ENCODE results near the gene CBR4.
"Not testable (repeated sequence)": the region's sequence is repeated elsewhere in the genome, so short reads cannot be mapped to it uniquely, and the experiment has no call there.

Gene CBR4

DNA sequence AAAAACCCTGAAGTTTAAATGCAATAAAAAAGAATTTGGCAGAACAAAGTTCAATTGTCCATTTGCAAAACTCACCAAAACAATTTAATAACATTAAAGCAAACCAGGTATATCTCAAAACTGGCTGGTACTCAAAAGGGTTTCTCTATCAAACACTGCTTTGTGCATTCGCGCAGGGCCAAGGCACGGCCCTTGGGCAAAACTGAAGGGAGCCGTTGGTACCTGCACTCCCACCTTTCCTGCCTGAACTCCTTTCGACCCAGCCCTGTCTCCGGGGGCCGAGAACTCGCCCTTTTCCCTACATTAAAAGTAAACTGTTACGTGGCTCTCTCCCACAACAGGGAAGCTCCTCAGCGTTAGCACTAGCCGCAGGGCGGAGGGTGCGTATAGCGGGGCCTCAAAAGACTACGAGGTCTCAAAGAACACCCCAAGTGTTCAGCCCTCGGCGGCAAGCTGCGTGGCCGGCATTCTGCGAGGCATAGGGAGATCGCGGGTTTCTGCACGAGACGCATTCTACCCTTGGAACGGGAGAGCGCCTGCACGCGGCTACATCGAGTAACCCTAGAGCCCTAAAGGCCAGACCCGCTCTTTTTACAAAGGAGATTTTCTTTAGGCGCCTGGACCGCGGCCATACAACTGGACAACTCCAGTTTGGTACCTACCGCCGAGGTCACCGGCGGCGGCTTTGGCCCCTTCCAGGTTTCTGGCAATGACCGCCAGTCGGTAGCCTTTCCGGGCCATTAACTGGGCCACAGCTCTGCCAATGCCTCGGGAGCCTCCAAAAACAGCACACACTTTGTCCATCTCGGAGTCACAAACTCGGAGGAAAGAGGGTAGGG, 550 bp downstream of the CBR4 start:
- peaks cover 24% of the 10 kb centered on the region for H3K36me3 ChIP-seq (ENCODE audit: insufficient read depth, low read depth, low read length)
- peaks cover 14% of the 10 kb centered on the region; the same call in 1 of the 2 replicates for H3K4me1 ChIP-seq (ENCODE audit: insufficient read depth, low read length)
- H3K27ac ChIP-seq (ENCODE audit: low read length), result peak overlapping the region; percentile 15
- H3K27me3 ChIP-seq (ENCODE audit: insufficient read depth, low read length), result no peaks in the 10 kb centered on the region
- H3K9me3 ChIP-seq (ENCODE audit: insufficient read depth, low read depth, low read length), result no peaks in the 10 kb centered on the region
- H3K4me3 ChIP-seq (ENCODE audit: low read length), result peak overlapping the region; percentile 76
- H3K9ac ChIP-seq (ENCODE audit: low read depth, low read length), result peak overlapping the region; percentile 96

- no peak overlapping the region for H3K9ac ChIP-seq (ENCODE audit: low read depth, low read length)
- no peak overlapping the region for H3K27ac ChIP-seq (ENCODE audit: low read length)
- H3K36me3 ChIP-seq (ENCODE audit: insufficient read depth, low read depth, low read length), result peaks cover 60% of the 10 kb centered on the region
- H3K27me3 ChIP-seq (ENCODE audit: insufficient read depth, low read length), result no peaks in the 10 kb centered on the region
- H3K9me3 ChIP-seq (ENCODE audit: insufficient read depth, low read depth, low read length), result no peaks in the 10 kb centered on the region
- no peak overlapping the region for H3K4me3 ChIP-seq (ENCODE audit: low read length)
- H3K4me1 ChIP-seq (ENCODE audit: insufficient read depth, low read length), result peaks cover 10% of the 10 kb centered on the region; the same call in 1 of the 2 replicates
Measured at GRCh38 chr4:169005453-169006099, 4.5 kb downstream of the CBR4 start.

- Histone ChIP-seq H3K4me3 (ENCODE audit: low read length) (no peak overlapping the region), H3K4me1 (ENCODE audit: insufficient read depth, low read length) (no peaks in the 10 kb centered on the region), H3K9ac (ENCODE audit: low read depth, low read length) (no peak overlapping the region), H3K9me3 (ENCODE audit: insufficient read depth, low read depth, low read length) (no peaks in the 10 kb centered on the region), H3K27ac (ENCODE audit: low read length) (no peak overlapping the region), H3K36me3 (ENCODE audit: insufficient read depth, low read depth, low read length) (peaks cover 91% of the 10 kb centered on the region), H3K27me3 (ENCODE audit: insufficient read depth, low read length) (no peaks in the 10 kb centered on the region)
Measured at GRCh38 chr4:169000315-169000714, 9.7 kb downstream of the CBR4 start.

DNA sequence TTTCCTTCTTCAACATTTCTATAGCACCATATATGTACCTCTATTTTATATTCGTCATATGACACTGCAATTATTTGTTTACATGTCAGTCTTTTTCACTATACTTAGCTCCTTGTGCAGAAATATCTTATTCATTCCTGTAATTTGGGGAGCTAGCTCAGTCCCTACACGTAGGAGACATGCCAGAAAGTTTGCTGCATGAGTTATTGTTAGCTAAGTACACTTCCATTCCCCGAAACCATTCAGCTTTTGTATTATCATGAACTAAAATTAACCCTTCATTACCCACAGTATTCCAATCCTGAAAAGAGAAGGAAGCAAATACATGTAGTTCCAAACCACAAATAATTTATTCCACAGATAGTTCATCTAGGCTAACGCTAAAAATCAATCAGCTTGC, 10.2 kb downstream of the CBR4 start:
- H3K9ac ChIP-seq (ENCODE audit: low read depth, low read length), result no peak overlapping the region
- no peaks in the 10 kb centered on the region for H3K27me3 ChIP-seq (ENCODE audit: insufficient read depth, low read length)
- H3K36me3 ChIP-seq (ENCODE audit: insufficient read depth, low read depth, low read length), result peaks cover 90% of the 10 kb centered on the region
- H3K4me1 ChIP-seq (ENCODE audit: insufficient read depth, low read length), result no peaks in the 10 kb centered on the region
- H3K4me3 ChIP-seq (ENCODE audit: low read length), result no peak overlapping the region
- no peak overlapping the region for H3K27ac ChIP-seq (ENCODE audit: low read length)
- no peaks in the 10 kb centered on the region for H3K9me3 ChIP-seq (ENCODE audit: insufficient read depth, low read depth, low read length)

- Histone ChIP-seq H3K9ac (ENCODE audit: low read depth, low read length) (no peak overlapping the region), H3K4me3 (ENCODE audit: low read length) (no peak overlapping the region), H3K27me3 (ENCODE audit: insufficient read depth, low read length) (no peaks in the 10 kb centered on the region), H3K27ac (ENCODE audit: low read length) (no peak overlapping the region), H3K9me3 (ENCODE audit: insufficient read depth, low read depth, low read length) (no peaks in the 10 kb centered on the region), H3K4me1 (ENCODE audit: insufficient read depth, low read length) (no peaks in the 10 kb centered on the region; the same call in 1 of the 2 replicates), H3K36me3 (ENCODE audit: insufficient read depth, low read depth, low read length) (peaks cover 84% of the 10 kb centered on the region)
Measured at GRCh38 chr4:168998596-168998995, 11.5 kb downstream of the CBR4 start.

DNA sequence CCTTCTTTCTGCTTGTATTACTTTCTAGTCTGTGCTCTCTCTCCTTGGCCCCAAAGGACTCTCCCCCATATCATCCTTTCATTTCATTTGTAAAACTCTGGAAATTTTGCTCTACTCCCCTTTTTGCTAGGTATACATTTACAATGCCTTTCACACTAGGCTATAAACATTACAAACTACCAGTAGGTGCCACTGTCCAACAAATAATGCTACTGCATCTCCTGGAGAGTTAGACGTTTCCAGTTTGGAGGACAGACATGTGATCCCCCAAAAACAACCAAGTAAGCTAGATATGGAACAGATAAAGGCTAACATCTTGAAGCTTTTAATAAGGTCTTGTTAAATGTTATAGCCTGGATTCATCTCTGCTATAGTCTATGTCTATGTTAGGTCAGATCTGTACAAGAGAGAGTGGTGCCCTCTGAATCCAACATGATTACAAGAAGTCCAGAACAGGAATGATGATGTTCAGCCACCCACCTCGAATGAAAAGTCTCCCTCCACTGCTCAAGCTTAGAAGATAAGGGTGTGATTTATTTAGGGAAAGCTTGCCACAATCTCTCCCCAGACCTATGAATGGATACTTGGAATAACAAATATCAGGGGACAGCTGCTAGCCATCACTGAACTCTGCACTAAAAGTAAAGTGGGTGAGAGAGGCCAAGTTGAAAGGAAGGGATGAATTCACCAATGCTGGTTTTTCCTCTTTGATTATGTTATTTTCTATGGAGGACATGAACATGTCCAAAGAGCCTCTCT, 14.3 kb downstream of the CBR4 start:
- no peak overlapping the region for H3K4me3 ChIP-seq (ENCODE audit: low read length)
- no peaks in the 10 kb centered on the region for H3K9me3 ChIP-seq (ENCODE audit: insufficient read depth, low read depth, low read length)
- H3K9ac ChIP-seq (ENCODE audit: low read depth, low read length), result no peak overlapping the region
- H3K27ac ChIP-seq (ENCODE audit: low read length), result no peak overlapping the region
- H3K4me1 ChIP-seq (ENCODE audit: insufficient read depth, low read length), result no peaks in the 10 kb centered on the region; the same call in 1 of the 2 replicates
- no peaks in the 10 kb centered on the region for H3K27me3 ChIP-seq (ENCODE audit: insufficient read depth, low read length)
- H3K36me3 ChIP-seq (ENCODE audit: insufficient read depth, low read depth, low read length), result peaks cover 66% of the 10 kb centered on the region

DNA sequence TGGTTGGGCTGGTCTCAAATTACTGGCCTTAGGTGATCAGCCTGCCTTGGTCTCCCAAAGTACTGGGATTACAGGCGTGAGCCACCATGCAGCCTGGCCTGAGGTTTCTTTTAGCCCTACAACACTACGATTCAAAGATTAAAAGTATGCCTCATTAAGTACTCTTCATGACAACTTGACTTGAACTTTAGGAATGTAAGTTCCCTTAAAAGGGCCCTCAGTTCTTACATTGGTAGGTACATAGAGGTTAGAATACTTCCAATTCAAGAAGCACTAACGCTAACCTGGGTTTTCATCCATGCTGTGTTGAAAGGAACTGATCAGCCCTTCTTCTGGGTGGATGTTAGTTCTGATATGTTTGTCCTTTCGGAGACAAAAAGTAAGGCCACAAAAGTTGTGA, 15.1 kb downstream of the CBR4 start:
- no peak overlapping the region for H3K27ac ChIP-seq (ENCODE audit: low read length)

GRCh38 chr4:168993714-168994510, 16.1 kb downstream of the CBR4 start:
- Histone ChIP-seq H3K4me3 (ENCODE audit: low read length) (no peak overlapping the region), H3K9ac (ENCODE audit: low read depth, low read length) (no peak overlapping the region), H3K4me1 (ENCODE audit: insufficient read depth, low read length) (no peaks in the 10 kb centered on the region; the same call in 1 of the 2 replicates), H3K36me3 (ENCODE audit: insufficient read depth, low read depth, low read length) (peaks cover 59% of the 10 kb centered on the region), H3K27me3 (ENCODE audit: insufficient read depth, low read length) (no peaks in the 10 kb centered on the region), H3K9me3 (ENCODE audit: insufficient read depth, low read depth, low read length) (no peaks in the 10 kb centered on the region), H3K27ac (ENCODE audit: low read length) (no peak overlapping the region)

More for the DNA sequence above, 15.1 kb downstream of the CBR4 start:
- Histone ChIP-seq H3K27me3 (ENCODE audit: insufficient read depth, low read length) (no peaks in the 10 kb centered on the region), H3K9ac (ENCODE audit: low read depth, low read length) (no peak overlapping the region), H3K9me3 (ENCODE audit: insufficient read depth, low read depth, low read length) (no peaks in the 10 kb centered on the region), H3K36me3 (ENCODE audit: insufficient read depth, low read depth, low read length) (peaks cover 60% of the 10 kb centered on the region), H3K4me3 (ENCODE audit: low read length) (no peak overlapping the region), H3K4me1 (ENCODE audit: insufficient read depth, low read length) (no peaks in the 10 kb centered on the region; the same call in 1 of the 2 replicates)

DNA sequence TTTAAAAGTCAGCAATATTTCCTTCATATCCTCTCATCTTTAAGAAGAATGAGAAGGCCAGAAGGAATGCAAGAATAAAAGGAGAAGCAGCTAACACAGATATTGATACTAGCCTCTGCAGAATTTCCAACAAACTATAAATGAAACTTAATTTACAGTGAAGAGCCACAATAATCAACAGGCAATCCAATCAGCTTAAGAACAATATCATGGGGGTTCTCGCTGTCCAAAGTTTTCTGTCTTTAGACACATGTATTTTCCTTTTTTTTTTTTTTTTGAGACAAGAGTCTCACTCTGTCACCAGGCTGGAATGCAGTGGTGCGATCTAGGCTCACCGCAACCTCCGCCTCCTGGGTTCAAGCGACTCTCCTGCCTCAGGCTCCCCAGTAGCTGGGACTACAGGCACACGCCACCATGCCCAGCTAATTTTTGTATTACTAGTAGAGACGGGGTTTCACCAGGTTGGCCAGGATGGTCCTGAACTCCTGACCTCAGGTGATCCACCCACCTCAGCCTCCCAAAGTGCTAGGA, 17.0 kb downstream of the CBR4 start:
- not testable (repeated sequence) for H3K27me3 ChIP-seq (ENCODE audit: insufficient read depth, low read length); H3K9me3 ChIP-seq (ENCODE audit: insufficient read depth, low read depth, low read length); H3K4me3 ChIP-seq (ENCODE audit: low read length); H3K9ac ChIP-seq (ENCODE audit: low read depth, low read length); H3K27ac ChIP-seq (ENCODE audit: low read length); H3K4me1 ChIP-seq (ENCODE audit: insufficient read depth, low read length)
- H3K36me3 ChIP-seq (ENCODE audit: insufficient read depth, low read depth, low read length), result peaks cover 56% of the 10 kb centered on the region

DNA sequence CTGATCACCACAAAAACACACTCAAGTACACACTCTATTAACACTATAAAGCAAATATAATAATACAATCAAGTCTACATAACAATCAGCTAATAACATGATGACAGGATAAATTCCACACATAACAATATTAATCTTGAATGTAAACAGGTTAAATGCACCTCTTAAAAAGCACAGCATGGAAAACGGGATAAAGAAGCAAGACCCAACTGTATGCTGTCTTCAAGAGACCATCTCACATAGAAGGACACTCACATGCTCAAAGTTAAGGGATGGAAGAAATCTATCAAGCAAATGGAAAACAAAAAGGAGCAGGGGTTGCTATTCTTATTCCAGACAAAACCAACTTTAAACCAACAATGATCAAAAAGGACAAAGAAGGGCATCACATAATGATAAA, 28.1 kb downstream of the CBR4 start:
- Histone ChIP-seq H3K36me3 (ENCODE audit: insufficient read depth, low read depth, low read length) (peaks cover 25% of the 10 kb centered on the region), H3K27me3 (ENCODE audit: insufficient read depth, low read length) (no peaks in the 10 kb centered on the region), H3K27ac (ENCODE audit: low read length) (no peak overlapping the region), H3K9ac (ENCODE audit: low read depth, low read length) (no peak overlapping the region), H3K4me1 (ENCODE audit: insufficient read depth, low read length) (no peaks in the 10 kb centered on the region), H3K9me3 (ENCODE audit: insufficient read depth, low read depth, low read length) (no peaks in the 10 kb centered on the region; the same call in none of the 2 replicates), H3K4me3 (ENCODE audit: low read length) (no peak overlapping the region)

- Histone ChIP-seq H3K9me3 (ENCODE audit: insufficient read depth, low read depth, low read length) (peaks cover 1% of the 10 kb centered on the region), H3K27ac (ENCODE audit: low read length) (no peak overlapping the region), H3K4me1 (ENCODE audit: insufficient read depth, low read length) (no peaks in the 10 kb centered on the region), H3K9ac (ENCODE audit: low read depth, low read length) (no peak overlapping the region), H3K4me3 (ENCODE audit: low read length) (no peak overlapping the region), H3K27me3 (ENCODE audit: insufficient read depth, low read length) (no peaks in the 10 kb centered on the region), H3K36me3 (ENCODE audit: insufficient read depth, low read depth, low read length) (peaks cover 28% of the 10 kb centered on the region)
Measured at GRCh38 chr4:168981460-168981859, 28.6 kb downstream of the CBR4 start.
